Heart left ventricle (tissue), 13 donors: ENCODE measurements around the gene NTM.

Experiments
- POLR2A ChIP-seq, 2 donors: fragments of 450-650 bp; IDR thresholded peaks; one replicate each; pipeline ENCODE4 v1.6.1; 2017; ENCODE audit warnings: antibody characterized with exemption in 2 of 2, mild to moderate bottlenecking in 2 of 2, moderate library complexity in 2 of 2
- TF ChIP-seq, protein P1 (sequence below), 12 donors: fragments of 200-600 bp; sonication (generic) in 4 of 12; IDR thresholded peaks; one replicate each; pipeline versions ENCODE4 v1.5.0 to v1.8.0; 2018 to 2022; ENCODE audit warnings: antibody characterized with exemption in 12 of 12, mild to moderate bottlenecking in 5 of 12
- donor health status: ischemic (EF 13 %, LVEDD 7.1; RV severe dilation, severe dysfunction).
- donor health status: DM: no; HTN: yes; CAD: no.
- donor health status: DM: no; HTN: no; CAD: no.
- donor health status: ischemic (EF 25% LVEDD 6.9; RV normal size, moderate dysfunction).
- donor health status: ischemic (EF 25% LVEDD 5.7; RV mildly dilated, moderate dysfunction).
- donor health status: ischemic (EF 35%, LVEDD 5.7; RV mildly dilated, moderate dysfunction).
- donor health status: nonischemic (EF 11% LVEDD 7.7; RV severe dilation, severe dysfunction).
- donor health status: DM: yes; HTN: yes; CAD: no.
- donor health status: PGD.
- donor health status: ischemic (EF 29% LVEDD 5.4; RV normal size, mild dysfunction).
- donor health status: nonischemic (EF 23%, LVEDD 6.1; RV moderate dilation, normal function).

DNA sequence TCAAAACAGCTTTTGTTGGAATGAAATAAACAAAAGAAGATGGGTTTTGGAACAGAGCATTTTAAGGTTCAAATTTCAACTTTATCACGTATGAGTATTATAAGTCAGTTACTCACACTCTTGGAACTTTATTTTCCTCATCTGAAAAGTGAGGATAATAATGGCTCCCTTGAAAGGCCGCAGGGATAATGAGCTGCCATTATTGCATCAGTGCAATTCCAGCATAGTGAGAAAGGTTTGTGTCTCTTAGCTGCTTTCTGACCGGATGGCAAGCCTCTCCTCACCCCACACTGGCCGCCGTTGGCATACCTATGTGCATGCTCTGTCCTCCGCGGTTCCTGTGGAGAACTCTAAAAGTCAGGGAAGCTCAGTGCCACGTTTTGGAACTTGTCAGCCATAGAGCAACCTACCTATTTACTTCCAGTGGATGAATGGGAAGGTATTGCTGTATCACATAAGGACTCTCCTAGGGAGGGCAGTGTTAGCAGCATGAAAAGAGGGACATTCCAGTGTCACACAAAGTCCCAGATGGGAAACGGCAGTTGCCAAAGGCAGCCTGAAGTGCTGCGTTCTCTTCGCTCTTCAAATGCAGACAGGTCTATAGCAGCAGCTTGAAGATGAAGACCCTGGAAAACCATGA, 368.9 kb downstream of the NTM start:
- TF ChIP-seq, protein P1, sequence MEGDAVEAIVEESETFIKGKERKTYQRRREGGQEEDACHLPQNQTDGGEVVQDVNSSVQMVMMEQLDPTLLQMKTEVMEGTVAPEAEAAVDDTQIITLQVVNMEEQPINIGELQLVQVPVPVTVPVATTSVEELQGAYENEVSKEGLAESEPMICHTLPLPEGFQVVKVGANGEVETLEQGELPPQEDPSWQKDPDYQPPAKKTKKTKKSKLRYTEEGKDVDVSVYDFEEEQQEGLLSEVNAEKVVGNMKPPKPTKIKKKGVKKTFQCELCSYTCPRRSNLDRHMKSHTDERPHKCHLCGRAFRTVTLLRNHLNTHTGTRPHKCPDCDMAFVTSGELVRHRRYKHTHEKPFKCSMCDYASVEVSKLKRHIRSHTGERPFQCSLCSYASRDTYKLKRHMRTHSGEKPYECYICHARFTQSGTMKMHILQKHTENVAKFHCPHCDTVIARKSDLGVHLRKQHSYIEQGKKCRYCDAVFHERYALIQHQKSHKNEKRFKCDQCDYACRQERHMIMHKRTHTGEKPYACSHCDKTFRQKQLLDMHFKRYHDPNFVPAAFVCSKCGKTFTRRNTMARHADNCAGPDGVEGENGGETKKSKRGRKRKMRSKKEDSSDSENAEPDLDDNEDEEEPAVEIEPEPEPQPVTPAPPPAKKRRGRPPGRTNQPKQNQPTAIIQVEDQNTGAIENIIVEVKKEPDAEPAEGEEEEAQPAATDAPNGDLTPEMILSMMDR (IDR thresholded peaks at IDR 0.05), result no peak
- no peak for TF ChIP-seq POLR2A (IDR thresholded peaks at IDR 0.05)
